ENCODE results near the gene WBP1.

- TF ChIP-seq EZH2 (IDR thresholded peaks at IDR 0.05; ENCODE audit: borderline replicate concordance) = no peak
- no peak for TF ChIP-seq CTCF (IDR thresholded peaks at IDR 0.05; ENCODE audit: poor library complexity)
These were observed 27.9 kb downstream of the WBP1 start for GRCh38 chr2:74486141-74486540.
